CD4-positive, alpha-beta T cell (primary cell): Measurements from ENCODE around the gene TMEM219. TPM values are rescaled to one million over a fixed set of nuclear protein-coding genes. Genes with fewer than 3 reads are reported as not detected.

Experiments used
- ATAC-seq: fragments of 200-7000 bp; cut with Tn5 transposase; one replicate; pipeline ENCODE4 v1.10.0; 2022; ENCODE audit warnings: mild to moderate bottlenecking; ENCODE audit not compliant: poor library complexity
- CTCF ChIA-PET: fragments of 350-600 bp; sonication (Branson Sonifier 250); formaldehyde crosslinking; loops from one replicate; lab custom pipeline; 2021; ENCODE audit warnings: antibody characterized with exemption, inconsistent platforms; lab: Charles Lee
- POLR2A ChIA-PET: fragments of 350-600 bp; sonication (Branson Sonifier 250); formaldehyde crosslinking; loops from one replicate; lab custom pipeline; 2021; ENCODE audit warnings: antibody characterized with exemption, inconsistent platforms; lab: Charles Lee
- DNase-seq, 14 experiments: peaks; one replicate each; pipeline ENCODE4 v3.0.0-alpha.2; 2013 to 2020; ENCODE audit warnings: mixed read lengths in 2 of 14
- H3K27ac ChIP-seq, 2 donors: one replicate each; pipeline versions ENCODE4 v1.5.1 to v1.7.0; 2013; ENCODE audit warnings: low read length in 2 of 2, low read depth in 1 of 2, mild to moderate bottlenecking in 1 of 2
- H3K27me3 ChIP-seq, 2 experiments: 1 replicate in 1 of 2; 2 replicates in 1 of 2; pipeline versions ENCODE4 v1.6.1 to v1.7.0; 2013; ENCODE audit warnings: low read length in 2 of 2, control low read depth in 1 of 2, mild to moderate bottlenecking in 1 of 2, moderate library complexity in 1 of 2; ENCODE audit not compliant: insufficient read depth in 2 of 2, control insufficient read depth in 1 of 2
- H3K36me3 ChIP-seq: one replicate; pipeline ENCODE4 v1.6.1; 2013; ENCODE audit warnings: low read length, control low read depth; ENCODE audit not compliant: insufficient read depth
- H3K4me1 ChIP-seq: one replicate; pipeline ENCODE4 v1.6.1; 2013; ENCODE audit warnings: low read length, control low read depth; ENCODE audit not compliant: insufficient read depth
- H3K4me3 ChIP-seq: one replicate; pipeline ENCODE4 v1.5.1; 2013; ENCODE audit warnings: mild to moderate bottlenecking, low read length, moderate library complexity
- H3K9me3 ChIP-seq, 2 experiments: 1 replicate in 1 of 2; 2 replicates in 1 of 2; pipeline versions ENCODE4 v1.6.1 to v1.7.0; 2013; ENCODE audit warnings: low read length in 2 of 2, mild to moderate bottlenecking in 2 of 2, control low read depth in 1 of 2, moderate library complexity in 1 of 2; ENCODE audit not compliant: control insufficient read depth in 1 of 2, insufficient read depth in 1 of 2
- H3K27ac Mint-ChIP-seq: one replicate; pipeline ENCODE4 v1.8.0; 2020; ENCODE audit warnings: mixed read lengths
- H3K27me3 Mint-ChIP-seq: one replicate; pipeline ENCODE4 v1.8.0; 2021; ENCODE audit warnings: mixed read lengths
- H3K36me3 Mint-ChIP-seq: one replicate; pipeline ENCODE4 v1.8.0; 2021; ENCODE audit warnings: low read depth, mixed read lengths
- H3K4me1 Mint-ChIP-seq: one replicate; pipeline ENCODE4 v1.8.0; 2021; ENCODE audit warnings: low read depth, mixed read lengths
- H3K4me3 Mint-ChIP-seq: one replicate; pipeline ENCODE4 v1.8.0; 2020; ENCODE audit warnings: mild to moderate bottlenecking, mixed read lengths
- H3K9me3 Mint-ChIP-seq: one replicate; pipeline ENCODE4 v1.8.0; 2020; ENCODE audit warnings: mixed read lengths
- intact Hi-C, 2 experiments: fragments of 100-400 bp; cut with DNase I in 1 of 2; cut with micrococcal nuclease in 1 of 2; formaldehyde crosslinking; loops; one replicate each; pipeline versions ENCODE4 v1.15.1 to v1.9.0; 2023 to 2025; cut with DNase I, micrococcal nuclease
- total RNA-seq, 174 experiments: library from RNA in 2 of 174; stranded (reverse) in 2 of 174; gene quantifications; one replicate each; pipeline ENCODE4 v1.2.3 and lab custom pipeline; 2021 to 2026
- TF ChIP-seq, protein P1 (sequence below): fragments of 200-600 bp; IDR thresholded peaks from one replicate; pipeline ENCODE4 v1.8.0; 2022; ENCODE audit warnings: antibody characterized with exemption, mild to moderate bottlenecking

Gene TMEM219
- total RNA-seq, 2 experiments from 2014 or later = 56.9 to 63.3 TPM

DNA sequence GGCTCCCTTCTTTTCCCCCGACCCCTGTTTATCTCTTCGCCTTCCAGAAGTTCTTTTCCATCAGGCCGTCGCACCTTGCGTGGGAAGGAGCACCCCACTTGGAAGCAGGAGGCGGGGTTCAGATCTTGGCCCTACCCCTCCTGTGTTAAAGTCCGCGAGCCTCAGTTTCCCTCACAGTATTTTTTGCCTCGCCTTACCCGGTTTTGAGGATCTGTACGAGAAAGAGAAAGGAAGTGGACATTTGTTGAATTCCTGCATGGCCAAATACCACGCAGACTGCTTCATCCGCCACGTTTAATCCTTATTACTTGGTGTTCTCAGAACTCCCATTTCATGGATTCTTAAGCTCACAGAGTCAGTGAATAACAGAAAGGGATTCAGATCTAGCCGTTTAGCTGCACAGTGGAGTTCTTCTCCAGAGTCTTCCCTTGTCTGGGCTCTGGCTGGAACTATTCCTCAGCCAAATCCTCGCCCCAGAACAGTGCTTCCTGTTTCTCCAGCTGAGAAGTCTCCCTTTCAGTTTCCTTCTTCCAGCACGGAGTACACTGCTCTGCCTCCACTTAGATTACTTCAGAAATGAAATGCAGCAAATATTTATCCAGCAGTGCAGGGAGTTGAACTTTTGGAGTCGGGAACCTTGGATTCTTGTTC, 590 bp downstream of the TMEM219 start:
- Histone ChIP-seq H3K9me3 (no peaks in the 10 kb centered on the region), H3K27ac (peak overlapping the region; percentile 74 to 92), H3K4me1 (peaks cover 23% of the 10 kb centered on the region), H3K27me3 (no peaks in the 10 kb centered on the region), H3K36me3 (no peaks in the 10 kb centered on the region), H3K4me3 (peak overlapping the region; percentile 88)
- CTCF ChIA-PET = interaction anchor here (1.0 to 2.2 kb wide), 10 partner anchors 10 to 155 kb away, joined by 3 to 17 read pairs (median 4); partner anchors contain the start of genes ASPHD1, PAGR1, SEZ6L2 and TAOK2
- H3K4me1 Mint-ChIP-seq = peaks cover 31% of the 10 kb centered on the region
- peak overlapping the region; percentile 91 for H3K27ac Mint-ChIP-seq
- H3K27me3 Mint-ChIP-seq = no peaks in the 10 kb centered on the region
- POLR2A ChIA-PET = interaction anchor here (0.8 to 3.4 kb wide), 16 partner anchors 11 to 221 kb away, joined by 3 to 69 read pairs (median 5); partner anchors contain the start of genes ALDOA, ASPHD1, CDIPT and CORO1A
- DNase-seq (peak in 3 of 14 experiments; percentile 7 to 41 (median 30)), ATAC-seq (no peak)
- TF ChIP-seq, protein P1, sequence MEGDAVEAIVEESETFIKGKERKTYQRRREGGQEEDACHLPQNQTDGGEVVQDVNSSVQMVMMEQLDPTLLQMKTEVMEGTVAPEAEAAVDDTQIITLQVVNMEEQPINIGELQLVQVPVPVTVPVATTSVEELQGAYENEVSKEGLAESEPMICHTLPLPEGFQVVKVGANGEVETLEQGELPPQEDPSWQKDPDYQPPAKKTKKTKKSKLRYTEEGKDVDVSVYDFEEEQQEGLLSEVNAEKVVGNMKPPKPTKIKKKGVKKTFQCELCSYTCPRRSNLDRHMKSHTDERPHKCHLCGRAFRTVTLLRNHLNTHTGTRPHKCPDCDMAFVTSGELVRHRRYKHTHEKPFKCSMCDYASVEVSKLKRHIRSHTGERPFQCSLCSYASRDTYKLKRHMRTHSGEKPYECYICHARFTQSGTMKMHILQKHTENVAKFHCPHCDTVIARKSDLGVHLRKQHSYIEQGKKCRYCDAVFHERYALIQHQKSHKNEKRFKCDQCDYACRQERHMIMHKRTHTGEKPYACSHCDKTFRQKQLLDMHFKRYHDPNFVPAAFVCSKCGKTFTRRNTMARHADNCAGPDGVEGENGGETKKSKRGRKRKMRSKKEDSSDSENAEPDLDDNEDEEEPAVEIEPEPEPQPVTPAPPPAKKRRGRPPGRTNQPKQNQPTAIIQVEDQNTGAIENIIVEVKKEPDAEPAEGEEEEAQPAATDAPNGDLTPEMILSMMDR = no peak
- no peaks in the 10 kb centered on the region for H3K9me3 Mint-ChIP-seq
- H3K36me3 Mint-ChIP-seq = peaks cover 9% of the 10 kb centered on the region
- intact Hi-C loops = loop anchor here in 1 of 2 experiments (1.0 to 2.0 kb wide), 5 partner anchors 11 to 99 kb away; partner anchors contain the start of genes ASPHD1, CDIPT, HIRIP3 and TAOK2
- peak overlapping the region; percentile 93 for H3K4me3 Mint-ChIP-seq

DNA sequence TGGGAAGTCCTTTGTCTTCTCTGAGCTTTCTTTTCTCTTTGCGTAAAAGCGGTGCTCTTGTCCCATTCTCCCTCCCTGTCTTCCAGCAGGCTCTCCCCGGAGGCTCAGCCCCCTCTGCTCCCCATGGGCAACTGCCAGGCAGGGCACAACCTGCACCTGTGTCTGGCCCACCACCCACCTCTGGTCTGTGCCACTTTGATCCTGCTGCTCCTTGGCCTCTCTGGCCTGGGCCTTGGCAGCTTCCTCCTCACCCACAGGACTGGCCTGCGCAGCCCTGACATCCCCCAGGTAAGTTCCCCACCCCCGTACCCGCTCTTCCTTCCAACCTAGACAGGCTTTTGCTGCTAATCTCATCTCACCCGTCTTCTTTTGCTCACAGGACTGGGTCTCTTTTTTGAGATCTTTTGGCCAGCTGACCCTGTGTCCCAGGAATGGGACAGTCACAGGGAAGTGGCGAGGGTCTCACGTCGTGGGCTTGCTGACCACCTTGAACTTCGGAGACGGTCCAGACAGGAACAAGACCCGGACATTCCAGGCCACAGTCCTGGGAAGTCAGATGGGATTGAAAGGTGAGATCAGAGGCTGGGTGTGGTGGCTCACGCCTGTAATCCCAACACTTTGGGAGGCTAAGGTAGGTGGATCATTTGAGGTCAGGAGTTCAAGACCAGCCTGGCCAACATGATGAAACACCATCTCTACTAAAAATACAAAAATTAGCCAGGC, 1.3 kb downstream of the TMEM219 start:
- peaks cover 14% of the 10 kb centered on the region for H3K36me3 Mint-ChIP-seq
- CTCF ChIA-PET = interaction anchor here (1.0 to 2.2 kb wide), 3 partner anchors 9 to 155 kb away, joined by 3 to 17 read pairs (median 5); partner anchors contain the start of gene TAOK2

DNA sequence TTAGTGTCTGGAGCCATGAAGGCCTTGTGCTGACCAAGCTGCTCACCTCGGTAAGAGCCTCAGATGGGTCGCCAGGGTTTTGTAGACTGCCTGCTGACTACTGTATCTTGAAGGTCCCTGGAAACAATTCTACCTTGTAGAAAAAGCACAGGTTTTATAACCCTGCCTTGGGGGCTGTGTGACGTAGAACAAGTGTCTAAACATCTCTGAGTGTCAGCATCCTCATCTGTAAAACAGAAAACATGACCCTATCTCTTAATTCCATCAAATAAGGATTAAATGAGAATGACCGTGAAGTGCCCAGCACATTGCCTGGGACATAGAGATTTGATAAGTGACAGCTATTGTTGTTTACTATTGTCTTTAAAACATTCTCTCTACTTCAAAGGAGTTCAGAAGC, 6.3 kb downstream of the TMEM219 start:
- Histone ChIP-seq H3K4me1 (peaks cover 5% of the 10 kb centered on the region), H3K36me3 (peaks cover 11% of the 10 kb centered on the region), H3K4me3 (no peak overlapping the region), H3K27me3 (no peaks in the 10 kb centered on the region), H3K27ac (no peak overlapping the region), H3K9me3 (no peaks in the 10 kb centered on the region)
- TF ChIP-seq, protein P1 = no peak
- ATAC-seq = no peak
- H3K9me3 Mint-ChIP-seq = no peaks in the 10 kb centered on the region
- H3K27me3 Mint-ChIP-seq = no peaks in the 10 kb centered on the region
- no peak for DNase-seq
- ChIA-PET POLR2A (no interaction called here), CTCF (no interaction called here)
- no peak overlapping the region for H3K27ac Mint-ChIP-seq
- intact Hi-C loops = no loop called here
- peaks cover 26% of the 10 kb centered on the region for H3K36me3 Mint-ChIP-seq
- peaks cover 17% of the 10 kb centered on the region for H3K4me1 Mint-ChIP-seq
- H3K4me3 Mint-ChIP-seq = no peak overlapping the region

More for the DNA sequence above, 1.3 kb downstream of the TMEM219 start:
- TF ChIP-seq, protein P1 = no peak
- Mint-ChIP-seq H3K27me3 (no peaks in the 10 kb centered on the region), H3K9me3 (no peaks in the 10 kb centered on the region), H3K4me1 (peaks cover 31% of the 10 kb centered on the region), H3K27ac (peak overlapping the region; percentile 91), H3K4me3 (peak overlapping the region; percentile 93)
- Histone ChIP-seq H3K36me3 (peaks cover 4% of the 10 kb centered on the region), H3K27me3 (no peaks in the 10 kb centered on the region), H3K4me3 (peak overlapping the region; percentile 88), H3K27ac (peak overlapping the region; percentile 74 to 92), H3K4me1 (peaks cover 23% of the 10 kb centered on the region), H3K9me3 (no peaks in the 10 kb centered on the region)
- intact Hi-C loops = loop anchor here in 1 of 2 experiments (2.0 kb wide), 1 partner anchor 38 kb away; no protein-coding TSS in a partner anchor
- no peak for ATAC-seq
- POLR2A ChIA-PET = interaction anchor here (0.8 to 3.4 kb wide), 4 partner anchors 10 to 102 kb away, joined by 3 to 69 read pairs (median 4); partner anchors contain the start of genes ALDOA, KCTD13 and TAOK2
- DNase-seq = no peak
